Epidermal melanocyte (primary cell): ENCODE measurements around the gene MYO7A.
"Not testable (repeated sequence)": the region's sequence is repeated elsewhere in the genome, so short reads cannot be mapped to it uniquely, and the experiment has no call there.

Experiments used
- DNase-seq: peaks from one replicate; pipeline ENCODE4 v3.0.0; 2011; ENCODE audit warnings: low spot score; ENCODE audit not compliant: insufficient read length

Gene MYO7A

DNA sequence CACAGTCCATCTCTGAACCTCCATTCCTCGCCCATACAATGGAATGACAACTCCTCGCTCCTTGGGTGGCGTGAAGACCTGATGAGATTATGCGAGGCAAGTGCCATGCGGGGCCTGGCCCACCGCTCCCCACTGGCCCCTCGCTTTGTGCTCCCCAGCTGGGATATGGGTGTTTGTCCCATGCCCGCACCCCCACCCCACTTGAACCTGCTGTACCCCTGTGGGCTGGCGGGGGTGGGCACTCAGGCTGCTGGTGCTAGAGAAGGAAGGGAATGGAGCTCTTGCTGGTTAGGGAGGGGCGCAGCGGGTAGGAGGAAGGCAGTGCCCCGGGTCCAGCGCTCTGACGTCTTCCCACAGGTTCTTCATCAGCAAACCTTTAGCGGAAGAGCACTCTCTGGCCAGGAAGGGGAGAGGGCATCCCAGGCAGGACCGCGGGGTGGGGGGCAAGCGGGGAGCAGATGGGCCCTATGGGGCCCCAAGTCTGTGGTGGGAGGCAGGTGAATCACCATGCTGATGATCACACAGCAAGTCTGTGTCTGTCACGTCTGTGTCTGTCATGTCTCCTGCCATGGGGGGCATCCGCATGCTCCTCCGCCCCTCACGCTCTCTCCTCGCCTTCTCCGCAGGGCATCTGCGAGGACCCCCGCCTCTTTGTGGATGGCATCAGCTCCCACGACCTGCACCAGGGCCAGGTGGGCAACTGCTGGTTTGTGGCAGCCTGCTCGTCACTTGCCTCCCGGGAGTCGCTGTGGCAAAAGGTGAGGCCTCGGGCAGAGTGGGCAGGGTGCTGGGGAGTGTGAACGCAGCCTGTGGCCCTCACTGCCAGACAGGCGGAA is 34.8 kb upstream of the MYO7A start:
- no peak for DNase-seq

GRCh38 chr11:77093987-77094840 is 33.8 kb upstream of the MYO7A start:
- DNase-seq, result no peak

GRCh38 chr11:77094841-77095365 is 33.1 kb upstream of the MYO7A start:
- no peak for DNase-seq

DNA sequence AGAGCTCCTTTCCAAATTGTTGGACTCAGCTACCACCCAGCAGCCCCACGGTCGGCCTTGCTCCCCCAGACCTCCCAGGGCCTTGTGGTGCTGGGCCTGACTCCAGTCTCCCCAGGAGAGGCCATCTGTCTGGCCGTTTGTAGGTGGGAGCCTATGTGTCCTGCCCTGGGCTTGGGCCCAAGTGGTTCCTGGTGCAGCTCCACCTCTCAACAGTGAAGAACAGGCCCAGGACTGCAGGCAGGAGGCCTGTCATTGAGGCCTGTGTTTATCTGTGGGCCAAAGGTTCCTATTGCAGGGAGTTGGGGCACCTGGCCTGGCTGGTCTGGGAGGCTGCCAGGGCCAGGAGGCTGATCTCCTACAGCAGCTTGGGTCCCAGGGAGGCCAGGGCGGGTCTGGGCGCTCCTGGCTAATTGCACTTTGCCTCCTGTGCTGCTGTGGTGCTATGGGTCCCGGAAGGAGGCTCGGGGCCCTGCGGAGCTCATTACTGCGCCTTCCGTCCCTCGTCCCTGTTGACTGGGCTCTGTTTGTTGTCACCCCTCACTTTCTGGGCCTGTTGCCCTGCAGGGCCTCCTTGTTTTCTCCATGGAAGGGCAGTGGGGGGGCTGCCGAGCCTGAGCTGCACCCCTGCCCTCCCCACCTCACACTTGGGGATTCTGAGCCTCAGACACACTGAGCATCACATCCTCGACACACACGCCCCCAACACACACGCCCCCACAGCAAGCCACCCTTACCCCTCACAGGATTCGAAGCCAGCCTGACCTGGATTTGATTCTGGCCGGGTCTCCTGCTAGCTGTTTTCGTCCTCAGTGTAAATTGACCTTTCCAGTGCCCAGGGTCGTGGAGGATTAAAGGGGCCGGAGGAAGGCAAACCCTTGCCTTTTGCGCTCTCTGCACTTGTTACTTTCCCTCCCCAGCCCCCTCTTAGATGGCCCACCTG is 32.2 kb upstream of the MYO7A start:
- no peak for DNase-seq

DNA sequence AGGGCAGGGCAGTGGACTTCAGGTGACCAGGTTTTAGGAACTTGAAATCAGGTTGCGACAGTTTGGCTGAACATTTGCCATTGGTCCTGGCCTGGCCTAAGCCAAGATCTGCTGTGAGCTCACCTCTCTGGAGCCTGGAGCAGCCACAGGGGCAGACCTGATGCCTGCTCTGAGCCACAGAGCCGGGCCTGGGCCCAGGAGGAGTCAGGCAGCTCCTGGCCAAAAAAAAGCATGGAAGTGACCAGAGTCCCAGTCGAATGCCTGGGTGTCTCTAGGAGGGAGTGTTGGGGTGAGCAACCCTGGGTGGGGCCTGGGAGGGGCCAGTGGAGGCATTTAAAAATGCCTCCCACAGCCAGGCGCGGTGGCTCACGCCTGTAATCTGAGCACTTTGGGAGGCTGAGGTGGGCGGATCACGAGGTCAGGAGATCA is 31.4 kb upstream of the MYO7A start:
- DNase-seq, result no peak

- DNase-seq, result not testable (repeated sequence)
Observed at GRCh38 chr11:77097180-77097579, 30.9 kb upstream of the MYO7A start.

- no peak for DNase-seq
Observed at GRCh38 chr11:77100166-77101042, 27.6 kb upstream of the MYO7A start.

GRCh38 chr11:77101043-77101537 is 27.0 kb upstream of the MYO7A start:
- DNase-seq, result no peak

GRCh38 chr11:77102246-77103210 is 25.5 kb upstream of the MYO7A start, which contains the start of gene OMP:
OMP (plus strand) TSS chr11:77102840; CDS start chr11:77102840, 0 bp downstream.
- DNase-seq, result no peak

DNA sequence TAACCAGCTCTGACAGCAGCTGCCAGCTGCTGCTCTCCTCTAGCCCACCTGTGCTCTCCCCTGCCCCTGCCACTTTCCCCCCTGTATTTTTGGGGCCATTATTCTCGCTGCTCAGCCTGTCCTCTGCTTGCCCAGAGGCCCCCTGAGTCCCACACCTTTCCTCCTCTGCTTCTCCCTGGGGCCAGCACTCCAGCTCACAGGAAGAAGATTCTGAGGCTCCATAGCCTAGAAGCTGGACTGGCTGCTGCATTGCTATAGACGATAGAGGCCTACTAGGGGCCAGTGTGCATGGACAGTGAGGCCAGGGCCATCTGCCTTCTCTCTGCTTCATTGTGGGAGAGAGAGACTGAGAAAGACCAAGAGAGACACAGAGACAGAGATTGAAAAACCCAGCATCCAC is 24.7 kb upstream of the MYO7A start:
- DNase-seq, result no peak

- DNase-seq, result no peak
Observed at GRCh38 chr11:77104727-77105126, 23.3 kb upstream of the MYO7A start.

DNA sequence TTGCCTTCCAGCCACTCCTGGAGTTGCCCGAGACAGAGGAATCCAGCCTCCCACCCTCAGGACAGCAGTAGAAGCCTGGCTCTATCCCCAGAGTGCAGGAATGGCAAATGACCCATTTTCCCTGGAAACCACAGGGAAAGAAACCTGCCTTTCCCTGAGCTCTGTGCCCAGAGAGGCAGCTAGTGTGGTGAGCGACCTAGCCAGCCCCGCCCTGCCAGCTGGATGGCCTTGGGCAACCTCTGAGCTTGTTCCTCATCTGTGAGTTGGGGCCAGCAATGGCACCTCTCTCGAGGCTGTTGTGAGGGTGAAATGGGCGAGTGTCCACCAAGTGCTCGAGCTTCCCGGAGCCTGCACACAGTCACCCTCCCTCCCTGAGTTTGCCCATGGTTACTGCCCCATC is 21.7 kb upstream of the MYO7A start:
- DNase-seq, result no peak

DNA sequence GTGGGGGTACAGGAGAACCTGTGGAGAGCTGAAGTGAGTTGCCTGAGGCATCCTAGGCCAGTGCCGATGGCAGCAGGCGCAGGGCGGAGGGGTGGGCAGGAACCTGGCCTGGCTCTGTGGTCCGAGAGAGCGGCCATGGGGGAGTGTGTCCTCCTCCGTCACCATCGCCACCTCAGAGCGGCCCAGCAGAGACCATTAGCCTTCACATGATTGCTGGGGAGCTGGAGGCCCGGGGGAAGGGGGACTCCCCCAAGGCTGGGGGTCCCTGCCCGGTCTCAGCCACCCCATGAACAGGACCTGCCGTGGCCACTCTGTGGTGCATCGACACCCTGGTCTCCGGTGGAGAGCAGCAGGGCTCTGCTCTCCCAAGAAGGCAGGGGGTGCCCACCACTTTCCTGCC is 21.3 kb upstream of the MYO7A start:
- no peak for DNase-seq

GRCh38 chr11:77107950-77108349 is 20.1 kb upstream of the MYO7A start:
- DNase-seq, result peak; percentile 51

- no peak for DNase-seq
Observed at GRCh38 chr11:77108436-77108835, 19.6 kb upstream of the MYO7A start.

DNA sequence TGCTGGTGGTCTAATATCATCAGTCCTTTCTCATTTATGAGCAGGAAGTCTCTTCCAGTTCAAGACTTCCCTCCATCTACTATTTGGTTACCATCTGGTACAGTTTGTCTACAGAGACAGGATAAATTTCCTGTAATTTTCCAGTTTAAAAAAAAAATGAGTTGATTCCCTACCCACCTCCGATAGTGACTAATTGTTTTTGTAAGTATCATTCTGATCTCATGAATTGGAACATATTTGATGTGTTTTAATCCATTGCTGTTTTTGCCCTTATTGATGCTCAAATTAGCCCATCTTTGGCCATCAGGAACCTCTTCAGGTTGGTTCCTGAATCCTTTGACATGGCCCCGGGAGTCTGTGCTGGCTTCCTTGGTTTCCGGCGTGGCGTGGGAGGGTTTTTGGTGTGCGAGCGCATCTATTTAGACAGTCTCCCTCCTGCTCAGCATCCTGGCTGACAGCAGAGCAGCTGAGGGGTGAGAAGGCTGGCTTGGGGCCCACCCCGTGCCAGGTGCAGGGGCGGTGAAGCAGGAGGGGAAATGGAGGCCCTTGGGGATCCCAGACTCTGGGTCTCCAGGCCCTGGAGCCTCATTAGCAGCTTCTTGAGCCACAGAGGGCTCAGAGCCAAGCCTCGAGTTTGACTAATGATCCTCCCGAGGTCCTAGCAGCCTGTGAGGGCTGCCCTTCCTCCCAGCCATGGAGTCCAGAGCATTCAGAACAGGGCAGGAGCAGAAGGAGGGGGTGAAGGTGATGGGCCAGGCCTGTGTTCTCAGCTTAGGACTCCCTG is 18.6 kb upstream of the MYO7A start:
- DNase-seq, result no peak

GRCh38 chr11:77110836-77111235 is 17.2 kb upstream of the MYO7A start:
- no peak for DNase-seq

DNA sequence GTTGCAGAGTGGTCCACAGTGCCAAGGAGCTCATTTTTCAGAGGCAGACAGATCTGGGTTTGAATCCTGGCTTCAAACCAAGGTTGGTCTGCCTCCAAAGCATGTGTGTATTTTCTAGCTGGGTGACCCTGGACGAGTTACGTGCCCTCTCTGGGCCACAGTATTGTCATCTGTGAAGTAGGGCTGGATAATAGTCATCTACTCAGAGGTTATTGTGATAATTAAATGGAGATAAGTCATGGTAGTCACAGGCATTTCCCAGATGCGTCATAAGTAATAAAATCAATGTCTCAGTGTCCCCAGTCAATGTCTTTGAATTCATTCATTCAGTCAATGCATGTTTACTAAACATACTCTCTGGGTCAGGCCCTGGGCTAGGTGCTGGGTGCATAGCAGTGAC is 16.8 kb upstream of the MYO7A start:
- DNase-seq, result no peak
